Measurements from ENCODE around the gene CDK16. TPM values are rescaled to one million over a fixed set of nuclear protein-coding genes. Genes with fewer than 3 reads are reported as not detected.

The CDK16 gene
- total RNA-seq, 1 donor from 2014 or later: 253 TPM

GRCh38 chrX:47186096-47186740, 32.3 kb upstream of the CDK16 start:
- TF ChIP-seq CTCF (IDR thresholded peaks at IDR 0.05; ENCODE audit: unreplicated experiment): no peak
- no peak for DNase-seq (ENCODE audit: low spot score, unreplicated experiment)
- H3K27ac Mint-ChIP-seq: no peak overlapping the region
- no peaks in the 10 kb centered on the region for H3K27me3 Mint-ChIP-seq
- H3K36me3 Mint-ChIP-seq (ENCODE audit: insufficient read depth): peaks cover 7% of the 10 kb centered on the region
- no peak overlapping the region for H3K4me3 Mint-ChIP-seq (ENCODE audit: low read depth)
- no peaks in the 10 kb centered on the region for H3K4me1 Mint-ChIP-seq (ENCODE audit: low read depth)
- H3K9me3 Mint-ChIP-seq (ENCODE audit: low read depth): peaks cover 2% of the 10 kb centered on the region

GRCh38 chrX:47187106-47187677, 31.3 kb upstream of the CDK16 start:
- H3K36me3 Mint-ChIP-seq (ENCODE audit: insufficient read depth): peaks cover 7% of the 10 kb centered on the region
- no peak overlapping the region for H3K4me3 Mint-ChIP-seq (ENCODE audit: low read depth)
- H3K4me1 Mint-ChIP-seq (ENCODE audit: low read depth): no peaks in the 10 kb centered on the region
- H3K27ac Mint-ChIP-seq: no peak overlapping the region
- TF ChIP-seq CTCF (IDR thresholded peaks at IDR 0.05; ENCODE audit: unreplicated experiment): no peak
- no peak for DNase-seq (ENCODE audit: low spot score, unreplicated experiment)
- H3K27me3 Mint-ChIP-seq: no peaks in the 10 kb centered on the region
- H3K9me3 Mint-ChIP-seq (ENCODE audit: low read depth): peaks cover 2% of the 10 kb centered on the region

- Mint-ChIP-seq H3K4me1 (ENCODE audit: low read depth) (peaks cover 10% of the 10 kb centered on the region), H3K27me3 (no peaks in the 10 kb centered on the region), H3K9me3 (ENCODE audit: low read depth) (no peaks in the 10 kb centered on the region), H3K4me3 (ENCODE audit: low read depth) (no peak overlapping the region), H3K27ac (no peak overlapping the region), H3K36me3 (ENCODE audit: insufficient read depth) (peaks cover 7% of the 10 kb centered on the region)
- no peak for DNase-seq (ENCODE audit: low spot score, unreplicated experiment)
- no peak for TF ChIP-seq CTCF (IDR thresholded peaks at IDR 0.05; ENCODE audit: unreplicated experiment)
These were observed 28.6 kb upstream of the CDK16 start for GRCh38 chrX:47189906-47190305.

- TF ChIP-seq CTCF (IDR thresholded peaks at IDR 0.05; ENCODE audit: unreplicated experiment): no peak
- Mint-ChIP-seq H3K4me3 (ENCODE audit: low read depth) (peak overlapping the region; percentile 89), H3K9me3 (ENCODE audit: low read depth) (no peaks in the 10 kb centered on the region), H3K27ac (peak overlapping the region; percentile 67), H3K36me3 (ENCODE audit: insufficient read depth) (peaks cover 7% of the 10 kb centered on the region), H3K27me3 (no peaks in the 10 kb centered on the region), H3K4me1 (ENCODE audit: low read depth) (peaks cover 16% of the 10 kb centered on the region)
- peak; percentile 74 for DNase-seq (ENCODE audit: low spot score, unreplicated experiment)
These were observed 27.8 kb upstream of the CDK16 start for GRCh38 chrX:47190445-47191269.

- no peaks in the 10 kb centered on the region for H3K9me3 Mint-ChIP-seq (ENCODE audit: low read depth)
- peaks cover 23% of the 10 kb centered on the region for H3K4me1 Mint-ChIP-seq (ENCODE audit: low read depth)
- H3K4me3 Mint-ChIP-seq (ENCODE audit: low read depth): peak overlapping the region; percentile 89
- H3K36me3 Mint-ChIP-seq (ENCODE audit: insufficient read depth): peaks cover 11% of the 10 kb centered on the region
- no peak for DNase-seq (ENCODE audit: low spot score, unreplicated experiment)
- no peaks in the 10 kb centered on the region for H3K27me3 Mint-ChIP-seq
- TF ChIP-seq CTCF (IDR thresholded peaks at IDR 0.05; ENCODE audit: unreplicated experiment): no peak
- H3K27ac Mint-ChIP-seq: peak overlapping the region; percentile 67
These were observed 27.1 kb upstream of the CDK16 start for GRCh38 chrX:47191331-47191730.
